ENCODE data around the gene PHOSPHO2. TPM values are rescaled to one million over a fixed set of nuclear protein-coding genes. Genes with fewer than 3 reads are reported as not detected.

PHOSPHO2 gene
- total and polyA plus RNA-seq, 4 donors: 1.4 to 5.3 (median 3.6) TPM

DNA sequence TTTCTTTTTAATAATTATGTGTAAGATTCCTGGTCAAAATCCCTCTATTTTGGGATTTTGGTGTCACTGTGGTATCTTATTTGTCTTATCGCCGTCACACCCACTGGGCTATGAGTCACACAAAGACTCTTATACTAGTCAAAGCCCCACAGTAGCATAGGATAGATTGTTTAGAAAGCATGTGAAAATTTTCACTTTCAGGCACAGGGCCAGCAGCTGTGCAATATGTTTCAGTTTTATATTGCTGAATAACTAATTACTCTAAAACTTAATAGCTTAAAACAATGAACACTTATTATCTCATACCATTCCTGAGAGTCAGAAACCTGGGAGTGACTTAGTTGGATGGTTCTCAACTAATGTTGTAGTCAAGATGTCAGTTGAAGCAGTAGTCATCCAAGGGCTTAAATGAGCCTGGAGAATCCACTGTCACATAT is 24.0 kb upstream of the PHOSPHO2 start:
- 88% methylated on average over 2 of the region's 2 CpGs for WGBS
- no peak for TF ChIP-seq GABPA (IDR thresholded peaks at IDR 0.05 in 1 of 2, conservative IDR thresholded peaks at IDR 0.05 in 1 of 2)
- TF ChIP-seq SP1 (IDR thresholded peaks at IDR 0.05): no peak

DNA sequence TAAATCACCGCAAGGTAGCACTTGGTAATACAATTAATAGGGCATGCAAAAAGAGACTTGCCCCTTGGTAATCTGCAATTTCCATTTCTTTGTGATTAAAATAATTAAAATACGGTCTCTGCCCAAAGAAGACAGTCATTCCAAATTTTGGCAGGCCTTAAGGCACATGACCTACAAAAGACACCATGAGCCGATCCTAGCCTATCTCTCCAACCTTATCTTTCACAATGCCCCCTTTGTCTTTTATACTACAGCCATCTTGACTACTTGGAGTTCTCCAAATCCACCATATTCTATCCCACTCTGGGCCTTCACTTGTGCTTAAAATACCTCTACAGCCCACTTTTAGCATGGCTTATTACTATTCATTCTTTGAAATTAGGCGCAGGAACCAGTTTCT is 23.3 kb upstream of the PHOSPHO2 start:
- Histone ChIP-seq H3K9ac (ENCODE audit: low read depth in 1 of 2, low read length in 2 of 2) (no peak overlapping the region), H3K9me3 (ENCODE audit: control insufficient read depth in 4 of 4, low read length in 3 of 4) (no peaks in the 10 kb centered on the region), H3K4me1 (ENCODE audit: control insufficient read depth in 4 of 4, insufficient read depth in 4 of 4, low read length in 3 of 4) (no peaks in the 10 kb centered on the region), H3K4me3 (ENCODE audit: low read depth in 1 of 3, low read length in 3 of 3) (no peak overlapping the region), H3K27me3 (ENCODE audit: control insufficient read depth in 4 of 4, insufficient read depth in 4 of 4, low read length in 3 of 4) (no peaks in the 10 kb centered on the region), H3K36me3 (ENCODE audit: control insufficient read depth in 4 of 4, insufficient read depth in 3 of 4, low read depth in 1 of 4, low read length in 3 of 4) (no peaks in the 10 kb centered on the region), H3K27ac (ENCODE audit: low read depth in 1 of 2, low read length in 2 of 2) (no peak overlapping the region)
- 97% methylated on average over 4 of the region's 4 CpGs for WGBS
- TF ChIP-seq, protein P1, sequence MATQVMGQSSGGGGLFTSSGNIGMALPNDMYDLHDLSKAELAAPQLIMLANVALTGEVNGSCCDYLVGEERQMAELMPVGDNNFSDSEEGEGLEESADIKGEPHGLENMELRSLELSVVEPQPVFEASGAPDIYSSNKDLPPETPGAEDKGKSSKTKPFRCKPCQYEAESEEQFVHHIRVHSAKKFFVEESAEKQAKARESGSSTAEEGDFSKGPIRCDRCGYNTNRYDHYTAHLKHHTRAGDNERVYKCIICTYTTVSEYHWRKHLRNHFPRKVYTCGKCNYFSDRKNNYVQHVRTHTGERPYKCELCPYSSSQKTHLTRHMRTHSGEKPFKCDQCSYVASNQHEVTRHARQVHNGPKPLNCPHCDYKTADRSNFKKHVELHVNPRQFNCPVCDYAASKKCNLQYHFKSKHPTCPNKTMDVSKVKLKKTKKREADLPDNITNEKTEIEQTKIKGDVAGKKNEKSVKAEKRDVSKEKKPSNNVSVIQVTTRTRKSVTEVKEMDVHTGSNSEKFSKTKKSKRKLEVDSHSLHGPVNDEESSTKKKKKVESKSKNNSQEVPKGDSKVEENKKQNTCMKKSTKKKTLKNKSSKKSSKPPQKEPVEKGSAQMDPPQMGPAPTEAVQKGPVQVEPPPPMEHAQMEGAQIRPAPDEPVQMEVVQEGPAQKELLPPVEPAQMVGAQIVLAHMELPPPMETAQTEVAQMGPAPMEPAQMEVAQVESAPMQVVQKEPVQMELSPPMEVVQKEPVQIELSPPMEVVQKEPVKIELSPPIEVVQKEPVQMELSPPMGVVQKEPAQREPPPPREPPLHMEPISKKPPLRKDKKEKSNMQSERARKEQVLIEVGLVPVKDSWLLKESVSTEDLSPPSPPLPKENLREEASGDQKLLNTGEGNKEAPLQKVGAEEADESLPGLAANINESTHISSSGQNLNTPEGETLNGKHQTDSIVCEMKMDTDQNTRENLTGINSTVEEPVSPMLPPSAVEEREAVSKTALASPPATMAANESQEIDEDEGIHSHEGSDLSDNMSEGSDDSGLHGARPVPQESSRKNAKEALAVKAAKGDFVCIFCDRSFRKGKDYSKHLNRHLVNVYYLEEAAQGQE (IDR thresholded peaks at IDR 0.05): no peak
- no peak for TF ChIP-seq NR2F2 (IDR thresholded peaks at IDR 0.05)
- no peak for TF ChIP-seq FOXA2 (IDR thresholded peaks at IDR 0.05)
- no peak for TF ChIP-seq RAD21 (IDR thresholded peaks at IDR 0.05)
- TF ChIP-seq TAF1 (conservative IDR thresholded peaks at IDR 0.05): no peak
- TF ChIP-seq FOXA1 (IDR thresholded peaks at IDR 0.05): no peak
- no peak for TF ChIP-seq HNF4G (IDR thresholded peaks at IDR 0.05)
- TF ChIP-seq, protein P2, sequence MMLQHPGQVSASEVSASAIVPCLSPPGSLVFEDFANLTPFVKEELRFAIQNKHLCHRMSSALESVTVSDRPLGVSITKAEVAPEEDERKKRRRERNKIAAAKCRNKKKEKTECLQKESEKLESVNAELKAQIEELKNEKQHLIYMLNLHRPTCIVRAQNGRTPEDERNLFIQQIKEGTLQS (IDR thresholded peaks at IDR 0.05): no peak
- TF ChIP-seq SP1 (IDR thresholded peaks at IDR 0.05): no peak
- TF ChIP-seq, protein P3, sequence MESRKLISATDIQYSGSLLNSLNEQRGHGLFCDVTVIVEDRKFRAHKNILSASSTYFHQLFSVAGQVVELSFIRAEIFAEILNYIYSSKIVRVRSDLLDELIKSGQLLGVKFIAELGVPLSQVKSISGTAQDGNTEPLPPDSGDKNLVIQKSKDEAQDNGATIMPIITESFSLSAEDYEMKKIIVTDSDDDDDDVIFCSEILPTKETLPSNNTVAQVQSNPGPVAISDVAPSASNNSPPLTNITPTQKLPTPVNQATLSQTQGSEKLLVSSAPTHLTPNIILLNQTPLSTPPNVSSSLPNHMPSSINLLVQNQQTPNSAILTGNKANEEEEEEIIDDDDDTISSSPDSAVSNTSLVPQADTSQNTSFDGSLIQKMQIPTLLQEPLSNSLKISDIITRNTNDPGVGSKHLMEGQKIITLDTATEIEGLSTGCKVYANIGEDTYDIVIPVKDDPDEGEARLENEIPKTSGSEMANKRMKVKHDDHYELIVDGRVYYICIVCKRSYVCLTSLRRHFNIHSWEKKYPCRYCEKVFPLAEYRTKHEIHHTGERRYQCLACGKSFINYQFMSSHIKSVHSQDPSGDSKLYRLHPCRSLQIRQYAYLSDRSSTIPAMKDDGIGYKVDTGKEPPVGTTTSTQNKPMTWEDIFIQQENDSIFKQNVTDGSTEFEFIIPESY (IDR thresholded peaks at IDR 0.05): no peak
- no peak for TF ChIP-seq JUND (IDR thresholded peaks at IDR 0.05)
- DNase-seq (ENCODE audit: low spot score): no peak

More for the DNA sequence above, 24.0 kb upstream of the PHOSPHO2 start:
- H3K4me3 ChIP-seq (ENCODE audit: low read depth in 1 of 3, low read length in 3 of 3): no peak overlapping the region
- no peak for DNase-seq (ENCODE audit: low spot score)
- H3K27me3 ChIP-seq (ENCODE audit: control insufficient read depth in 4 of 4, insufficient read depth in 4 of 4, low read length in 3 of 4): no peaks in the 10 kb centered on the region
- no peaks in the 10 kb centered on the region for H3K9me3 ChIP-seq (ENCODE audit: control insufficient read depth in 4 of 4, low read length in 3 of 4)
- no peaks in the 10 kb centered on the region for H3K36me3 ChIP-seq (ENCODE audit: control insufficient read depth in 4 of 4, insufficient read depth in 3 of 4, low read depth in 1 of 4, low read length in 3 of 4)
- H3K4me1 ChIP-seq (ENCODE audit: control insufficient read depth in 4 of 4, insufficient read depth in 4 of 4, low read length in 3 of 4): no peaks in the 10 kb centered on the region
- H3K27ac ChIP-seq (ENCODE audit: low read depth in 1 of 2, low read length in 2 of 2): no peak overlapping the region
- H3K9ac ChIP-seq (ENCODE audit: low read depth in 1 of 2, low read length in 2 of 2): no peak overlapping the region

DNA sequence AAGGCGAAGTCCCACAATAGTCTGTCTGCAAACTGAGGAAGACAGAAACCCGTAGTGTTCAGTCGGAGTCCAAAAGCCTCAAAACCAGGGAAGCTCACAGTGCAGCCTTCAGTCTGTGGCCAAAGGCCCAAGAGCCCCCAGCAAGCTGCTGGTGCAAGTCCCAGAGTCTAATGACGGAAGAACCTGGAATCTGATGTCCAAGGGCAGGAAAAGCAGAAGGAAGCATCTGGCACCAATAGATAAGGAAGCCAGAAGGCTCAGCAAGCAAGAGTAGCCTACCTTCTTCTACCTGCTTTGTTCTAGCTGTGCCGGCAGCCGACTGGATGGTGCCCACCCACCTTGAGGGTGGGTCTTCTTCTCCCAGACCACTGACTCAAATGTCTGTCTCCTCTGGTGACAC is 21.9 kb upstream of the PHOSPHO2 start:
- no peaks in the 10 kb centered on the region for H3K9me3 ChIP-seq (ENCODE audit: control insufficient read depth in 4 of 4, low read length in 3 of 4)
- no peak overlapping the region for H3K27ac ChIP-seq (ENCODE audit: low read depth in 1 of 2, low read length in 2 of 2)
- no peak overlapping the region for H3K9ac ChIP-seq (ENCODE audit: low read depth in 1 of 2, low read length in 2 of 2)
- no peaks in the 10 kb centered on the region for H3K4me1 ChIP-seq (ENCODE audit: control insufficient read depth in 4 of 4, insufficient read depth in 4 of 4, low read length in 3 of 4)
- 74% methylated on average over 6 of the region's 6 CpGs for WGBS
- H3K4me3 ChIP-seq (ENCODE audit: low read depth in 1 of 3, low read length in 3 of 3): no peak overlapping the region
- DNase-seq (ENCODE audit: low spot score): no peak
- H3K36me3 ChIP-seq (ENCODE audit: control insufficient read depth in 4 of 4, insufficient read depth in 3 of 4, low read depth in 1 of 4, low read length in 3 of 4): no peaks in the 10 kb centered on the region
- H3K27me3 ChIP-seq (ENCODE audit: control insufficient read depth in 4 of 4, insufficient read depth in 4 of 4, low read length in 3 of 4): no peaks in the 10 kb centered on the region
- TF ChIP-seq, protein P1 (IDR thresholded peaks at IDR 0.05): no peak
- TF ChIP-seq RAD21 (IDR thresholded peaks at IDR 0.05): no peak
- no peak for TF ChIP-seq SP1 (IDR thresholded peaks at IDR 0.05)
- no peak for TF ChIP-seq HNF4G (IDR thresholded peaks at IDR 0.05)
- TF ChIP-seq FOXA1 (IDR thresholded peaks at IDR 0.05): no peak
- TF ChIP-seq MAX (IDR thresholded peaks at IDR 0.05): no peak
- TF ChIP-seq HNF4A (conservative IDR thresholded peaks at IDR 0.05): no peak
- TF ChIP-seq, protein P3 (IDR thresholded peaks at IDR 0.05): no peak
- TF ChIP-seq FOXA2 (IDR thresholded peaks at IDR 0.05): no peak
